ENCODE data around the gene SPTBN4. TPM values are rescaled to one million over a fixed set of nuclear protein-coding genes. Genes with fewer than 3 reads are reported as not detected.

SPTBN4 gene
- total and polyA plus RNA-seq, 10 of the 15 experiments (the other 5 are each of a cell fraction or from before 2014, with no cell fraction given), result 0.04 to 1.1 (median 0.34) TPM; not detected in 1

- intact Hi-C loops (cut with micrococcal nuclease; ENCODE audit: unreplicated experiment) (no loop called here), in situ Hi-C loops (cut with MboI) (no loop called here)
- no TSS peak for BruUV-seq (replicated peaks)
- ATAC-seq, result no peak
- TF ChIP-seq USF1 (IDR thresholded peaks at IDR 0.05; ENCODE audit: borderline replicate concordance, extremely low read length, insufficient read depth, low read depth, low read length), result no peak
- TF ChIP-seq ZZZ3 (IDR thresholded peaks at IDR 0.05; ENCODE audit: control insufficient read depth, insufficient read length, low read depth), result no peak
- TF ChIP-seq SUPT20H (IDR thresholded peaks at IDR 0.05; ENCODE audit: borderline replicate concordance, control insufficient read depth, low read depth, low read length), result no peak
- TF ChIP-seq YY1 (IDR thresholded peaks at IDR 0.05; ENCODE audit: low read depth, low read length), result no peak
- no peak for TF ChIP-seq BHLHE40 (IDR thresholded peaks at IDR 0.05; ENCODE audit: borderline replicate concordance in 1 of 2, low read depth in 2 of 2, low read length in 1 of 2)
- no peak for TF ChIP-seq CBX3 (IDR thresholded peaks at IDR 0.05; ENCODE audit: borderline replicate concordance, low read depth)
- TF ChIP-seq NFYB (IDR thresholded peaks at IDR 0.05; ENCODE audit: insufficient read depth, low read depth, low read length), result no peak
- TF ChIP-seq, protein P1, sequence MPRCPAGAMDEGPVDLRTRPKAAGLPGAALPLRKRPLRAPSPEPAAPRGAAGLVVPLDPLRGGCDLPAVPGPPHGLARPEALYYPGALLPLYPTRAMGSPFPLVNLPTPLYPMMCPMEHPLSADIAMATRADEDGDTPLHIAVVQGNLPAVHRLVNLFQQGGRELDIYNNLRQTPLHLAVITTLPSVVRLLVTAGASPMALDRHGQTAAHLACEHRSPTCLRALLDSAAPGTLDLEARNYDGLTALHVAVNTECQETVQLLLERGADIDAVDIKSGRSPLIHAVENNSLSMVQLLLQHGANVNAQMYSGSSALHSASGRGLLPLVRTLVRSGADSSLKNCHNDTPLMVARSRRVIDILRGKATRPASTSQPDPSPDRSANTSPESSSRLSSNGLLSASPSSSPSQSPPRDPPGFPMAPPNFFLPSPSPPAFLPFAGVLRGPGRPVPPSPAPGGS (IDR thresholded peaks at IDR 0.05; ENCODE audit: borderline replicate concordance, insufficient read depth, low read depth, low read length, poor library complexity, severe bottlenecking), result no peak
- TF ChIP-seq USF2 (IDR thresholded peaks at IDR 0.05; ENCODE audit: borderline replicate concordance, low read depth, low read length), result no peak
- TF ChIP-seq RBBP5 (conservative IDR thresholded peaks at IDR 0.05), result no peak
- no peak for TF ChIP-seq IRF4 (IDR thresholded peaks at IDR 0.05; ENCODE audit: low read depth, low read length)
- no peak for TF ChIP-seq CHD2 (IDR thresholded peaks at IDR 0.05; ENCODE audit: borderline replicate concordance, low read depth, low read length)
- TF ChIP-seq MEF2B (IDR thresholded peaks at IDR 0.05; ENCODE audit: partially characterized antibody, poor library complexity, severe bottlenecking), result no peak
- TF ChIP-seq EGR1 (IDR thresholded peaks at IDR 0.05; ENCODE audit: borderline replicate concordance in 1 of 2, low read depth in 2 of 2, low read length in 2 of 2), result no peak
- TF ChIP-seq KAT2A (conservative IDR thresholded peaks at IDR 0.05; ENCODE audit: control insufficient read depth, low read depth, low read length), result no peak
- no peak for TF ChIP-seq CHD1 (IDR thresholded peaks at IDR 0.05; ENCODE audit: low read depth, low read length)
- TF ChIP-seq ATF3 (IDR thresholded peaks at IDR 0.05; ENCODE audit: borderline replicate concordance, extremely low read depth, low read depth, low read length), result no peak
- no peak for TF ChIP-seq ATF2 (IDR thresholded peaks at IDR 0.05; ENCODE audit: low read length)
- no peaks in the 10 kb centered on the region for H3K27me3 ChIP-seq (replicated peaks in 1 of 2; ENCODE audit: control insufficient read depth in 2 of 2, insufficient read depth in 2 of 2, low read length in 1 of 2)
- no peaks in the 10 kb centered on the region for H4K20me1 ChIP-seq (ENCODE audit: control insufficient read depth, insufficient read depth)
- ChIA-PET RAD21 (ENCODE audit: unreplicated experiment) (interaction anchor here (0.7 to 2.0 kb wide), 7 partner anchors 12 to 119 kb away, joined by 3 to 9 read pairs (median 4); partner anchors contain the start of genes BLVRB, PLD3 and SERTAD3), CTCF (interaction anchor here (1.1 to 7.1 kb wide), 9 partner anchors 10 to 182 kb away, joined by 3 to 67 read pairs (median 7); partner anchors contain the start of gene BLVRB), SMC1A (ENCODE audit: uncharacterized antibody, unreplicated experiment) (interaction anchor here (1.0 to 1.6 kb wide), 3 partner anchors 10 to 20 kb away, joined by 3 to 6 read pairs (median 6); partner anchors contain the start of gene SERTAD3), POLR2A (interaction anchor here (0.7 to 5.5 kb wide), 7 partner anchors 9 to 40 kb away, joined by 3 to 55 read pairs (median 5); partner anchors contain the start of gene SERTAD3)
- FAIRE-seq, result no peak
- DNase-seq (ENCODE audit: low read depth, low spot score), result no peak
- peaks cover 27% of the 10 kb centered on the region for H3K79me2 ChIP-seq (ENCODE audit: control insufficient read depth, insufficient read depth, low read length)
- H2AFZ ChIP-seq (ENCODE audit: control insufficient read depth, low read depth, low read length), result no peak overlapping the region
- H3K9me3 ChIP-seq (replicated peaks; ENCODE audit: control insufficient read depth, insufficient read depth, low read length), result no peaks in the 10 kb centered on the region
- peaks cover 0 to 6% of the 10 kb centered on the region in 2 experiments; a peak in 2 of 4 replicates for H3K36me3 ChIP-seq (ENCODE audit: control insufficient read depth in 2 of 2, insufficient read depth in 2 of 2, low read length in 1 of 2)
- no peaks in the 10 kb centered on the region; the same call in 1 of the 2 replicates for H3K4me1 ChIP-seq (ENCODE audit: control insufficient read depth, insufficient read depth, low read length)
- no peak overlapping the region for H3K27ac ChIP-seq (ENCODE audit: control insufficient read depth, insufficient read depth)
- H3K4me3 ChIP-seq, result no peak overlapping the region
- no peak overlapping the region for H3K9ac ChIP-seq (ENCODE audit: control insufficient read depth, insufficient read depth, low read length)
- H3K4me2 ChIP-seq (ENCODE audit: control insufficient read depth, insufficient read depth), result peak overlapping the region; percentile 38; the same call in 1 of the 2 replicates
- WGBS (ENCODE audit: insufficient coverage, insufficient replicate concordance, low lambda C conversion rate, missing lambda C conversion rate), result over 99% methylated on average over 6 of the region's 6 CpGs
These were observed 42.9 kb upstream of the SPTBN4 start for GRCh38 chr19:40423938-40424337.
